Colonic mucosa (tissue), 4 donors: Measurements from ENCODE around the gene EFNA3. TPM values are rescaled to one million over a fixed set of nuclear protein-coding genes. Genes with fewer than 3 reads are reported as not detected.

Experiments used
- DNase-seq: peaks from one replicate; pipeline ENCODE4 v3.0.0-alpha.2; 2020
- H3K27ac ChIP-seq: fragments of 200-600 bp; one replicate; pipeline ENCODE4 v1.8.0; 2021
- H3K27me3 ChIP-seq: fragments of 200-600 bp; one replicate; pipeline ENCODE4 v1.8.0; 2021
- H3K36me3 ChIP-seq: fragments of 200-600 bp; one replicate; pipeline ENCODE4 v1.8.0; 2021
- H3K4me1 ChIP-seq: fragments of 200-600 bp; one replicate; pipeline ENCODE4 v1.8.0; 2021; ENCODE audit warnings: mild to moderate bottlenecking
- H3K4me3 ChIP-seq: fragments of 200-600 bp; one replicate; pipeline ENCODE4 v1.8.0; 2021
- H3K9ac ChIP-seq, 2 donors: one replicate each; pipeline ENCODE4 v1.7.0; 2013; ENCODE audit warnings: control low read depth in 2 of 2, low read depth in 2 of 2, low read length in 2 of 2
- H3K9me3 ChIP-seq: fragments of 200-600 bp; one replicate; pipeline ENCODE4 v1.8.0; 2021
- intact Hi-C: fragments of 100-400 bp; cut with DNase I; formaldehyde crosslinking; loops from one replicate; pipeline ENCODE4 v1.14.1; 2022
- total RNA-seq, 2 donors: library from RNA; stranded (reverse); fragmentation: NEBNext Ultra II Directional in 1 of 2; extraction: Animal tissue kit (Norgen Biotek cat#: 25700) in 1 of 2; gene quantifications; one replicate each; pipeline ENCODE4 v1.2.1, GENCODE V29; 2021
- TF ChIP-seq, protein P1 (sequence below): fragments of 200-600 bp; IDR thresholded peaks from one replicate; pipeline ENCODE4 v1.8.0; 2022; ENCODE audit warnings: antibody characterized with exemption, mild to moderate bottlenecking
- donor health status: healthy.
- donor health status: DM: no; HTN: no; CAD: no.
- donor health status: DM: no; HTN: no; CAD: no.

Gene EFNA3
- total RNA-seq, 2 donors from 2014 or later = 12.7 to 21.4 TPM

DNA sequence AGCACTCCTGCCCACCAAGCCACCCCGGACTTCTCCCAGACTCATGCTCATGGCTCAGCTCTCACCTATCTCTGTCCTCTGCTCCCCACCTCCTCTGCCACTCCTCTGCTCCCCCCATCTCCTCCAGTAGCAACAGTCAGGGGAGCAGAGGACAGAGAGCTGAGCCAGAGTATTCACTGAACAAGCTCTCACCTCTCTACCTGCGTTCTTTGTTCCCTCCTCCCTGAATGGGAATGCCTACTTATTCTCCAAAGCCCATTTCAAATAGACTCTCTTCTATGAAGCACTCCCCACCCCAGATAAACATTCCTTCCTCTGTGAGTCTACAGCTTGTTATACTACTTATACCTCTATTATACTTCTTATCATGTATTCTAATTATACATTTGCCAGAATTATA is 42.6 kb downstream of the EFNA3 start:
- intact Hi-C loops = no loop called here
- TF ChIP-seq, protein P1, sequence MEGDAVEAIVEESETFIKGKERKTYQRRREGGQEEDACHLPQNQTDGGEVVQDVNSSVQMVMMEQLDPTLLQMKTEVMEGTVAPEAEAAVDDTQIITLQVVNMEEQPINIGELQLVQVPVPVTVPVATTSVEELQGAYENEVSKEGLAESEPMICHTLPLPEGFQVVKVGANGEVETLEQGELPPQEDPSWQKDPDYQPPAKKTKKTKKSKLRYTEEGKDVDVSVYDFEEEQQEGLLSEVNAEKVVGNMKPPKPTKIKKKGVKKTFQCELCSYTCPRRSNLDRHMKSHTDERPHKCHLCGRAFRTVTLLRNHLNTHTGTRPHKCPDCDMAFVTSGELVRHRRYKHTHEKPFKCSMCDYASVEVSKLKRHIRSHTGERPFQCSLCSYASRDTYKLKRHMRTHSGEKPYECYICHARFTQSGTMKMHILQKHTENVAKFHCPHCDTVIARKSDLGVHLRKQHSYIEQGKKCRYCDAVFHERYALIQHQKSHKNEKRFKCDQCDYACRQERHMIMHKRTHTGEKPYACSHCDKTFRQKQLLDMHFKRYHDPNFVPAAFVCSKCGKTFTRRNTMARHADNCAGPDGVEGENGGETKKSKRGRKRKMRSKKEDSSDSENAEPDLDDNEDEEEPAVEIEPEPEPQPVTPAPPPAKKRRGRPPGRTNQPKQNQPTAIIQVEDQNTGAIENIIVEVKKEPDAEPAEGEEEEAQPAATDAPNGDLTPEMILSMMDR = no peak
- Histone ChIP-seq H3K27ac (no peak overlapping the region), H3K9ac (peak overlapping the region in 1 of 2 donors; percentile 28), H3K4me3 (no peak overlapping the region), H3K9me3 (no peaks in the 10 kb centered on the region), H3K4me1 (peaks cover 11% of the 10 kb centered on the region), H3K27me3 (no peaks in the 10 kb centered on the region), H3K36me3 (no peaks in the 10 kb centered on the region)
- no peak for DNase-seq

DNA sequence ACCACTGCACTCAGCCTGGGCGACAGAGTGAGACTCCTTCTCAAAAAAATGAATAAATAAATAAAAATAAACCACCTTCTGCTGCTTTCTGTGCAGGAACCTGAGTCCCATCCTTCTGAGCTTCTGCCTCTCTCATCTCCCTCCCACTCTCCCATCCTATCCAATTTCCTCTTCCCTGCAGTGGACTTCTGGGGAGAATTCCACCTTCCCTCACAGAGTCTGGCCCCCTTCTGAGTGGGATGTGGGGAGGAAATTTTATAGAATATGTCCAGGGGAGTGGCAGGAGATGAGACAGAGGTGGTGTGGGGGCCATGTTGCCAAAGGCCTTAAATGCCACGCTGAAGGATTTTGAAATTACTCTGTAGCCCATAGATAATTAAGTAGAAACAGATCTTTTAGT is 43.7 kb downstream of the EFNA3 start:
- intact Hi-C loops = no loop called here
- Histone ChIP-seq H3K27me3 (peaks cover under 1% of the 10 kb centered on the region), H3K9me3 (no peaks in the 10 kb centered on the region), H3K4me3 (no peak overlapping the region), H3K27ac (no peak overlapping the region), H3K36me3 (no peaks in the 10 kb centered on the region), H3K4me1 (peaks cover 11% of the 10 kb centered on the region), H3K9ac (peak overlapping the region in 1 of 2 donors; percentile 4)
- TF ChIP-seq, protein P1 = no peak
- DNase-seq = no peak

DNA sequence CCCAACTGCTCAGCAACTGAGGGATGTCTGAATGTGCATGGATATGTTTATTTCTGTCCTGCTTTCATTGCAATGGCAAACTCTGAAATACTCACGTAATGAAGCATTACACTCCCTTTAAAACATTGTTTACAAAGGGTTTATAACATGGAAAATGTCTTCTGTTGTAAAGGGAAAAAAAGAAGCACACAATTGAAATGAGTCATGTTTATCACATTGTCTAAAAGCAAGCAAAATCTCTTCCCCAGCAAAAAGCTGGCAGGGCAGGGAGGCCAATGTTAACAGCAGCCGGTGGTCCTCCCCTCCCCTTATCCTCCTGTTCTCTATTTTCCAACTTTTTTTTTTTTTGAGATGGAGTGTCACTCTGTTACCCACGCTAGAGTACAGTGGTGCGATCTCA is 45.2 kb downstream of the EFNA3 start:
- Histone ChIP-seq H3K4me3 (no peak overlapping the region), H3K4me1 (peaks cover 14% of the 10 kb centered on the region), H3K9ac (peak overlapping the region in 1 of 2 donors; percentile 100), H3K27ac (peak overlapping the region; percentile 92), H3K27me3 (peaks cover 4% of the 10 kb centered on the region), H3K9me3 (no peaks in the 10 kb centered on the region), H3K36me3 (no peaks in the 10 kb centered on the region)
- TF ChIP-seq, protein P1 = no peak
- intact Hi-C loops = no loop called here
- no peak for DNase-seq

DNA sequence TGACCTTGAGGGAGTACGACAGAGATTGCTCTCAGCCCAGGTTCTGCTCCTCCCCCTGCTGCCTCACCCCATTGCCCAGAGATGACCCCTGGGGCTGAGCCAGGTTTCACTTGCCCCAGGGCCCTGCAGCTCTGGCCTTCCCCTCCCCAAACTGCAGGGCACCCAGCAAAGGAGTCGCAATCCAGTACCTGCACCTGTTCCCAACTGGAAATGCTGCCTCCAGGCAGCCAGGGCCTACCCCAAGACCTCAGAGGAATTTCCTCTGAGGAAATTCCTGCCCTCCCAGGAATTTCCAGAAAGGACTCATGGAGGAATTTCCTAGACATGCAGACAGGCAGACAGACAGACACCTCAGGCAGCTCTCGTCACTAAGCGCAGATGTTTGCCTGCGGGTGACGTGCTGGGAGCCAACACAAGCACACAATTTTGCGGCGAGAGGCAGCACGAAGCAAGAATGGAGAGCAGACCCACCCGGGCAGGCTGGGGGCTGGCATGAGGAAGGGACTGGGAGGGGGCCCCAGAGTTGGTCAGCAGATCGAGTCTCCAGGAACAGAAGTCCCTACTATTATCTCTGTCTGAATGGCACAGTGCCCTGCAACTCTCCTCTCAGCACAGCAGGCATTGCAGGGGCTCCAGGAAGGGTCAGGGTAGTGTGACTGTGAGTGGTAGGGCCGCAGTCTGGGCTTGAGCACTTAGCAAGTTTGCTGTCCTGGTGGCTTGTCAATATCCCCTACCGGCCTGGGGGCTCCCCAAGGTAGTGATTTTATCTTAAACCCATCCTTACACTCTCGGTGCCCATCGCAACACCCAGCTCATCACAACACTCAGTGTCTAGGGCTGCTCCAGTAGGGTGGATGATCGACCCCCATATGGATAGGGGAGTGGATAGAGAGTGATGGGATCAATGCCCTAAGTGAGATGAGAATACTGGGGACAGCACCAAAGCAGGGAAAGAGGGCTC is 46.1 kb downstream of the EFNA3 start:
- peak overlapping the region; percentile 92 for H3K27ac ChIP-seq
- peaks cover 14% of the 10 kb centered on the region for H3K4me1 ChIP-seq
- H3K4me3 ChIP-seq = no peak overlapping the region
- H3K27me3 ChIP-seq = peaks cover 4% of the 10 kb centered on the region
- DNase-seq = peak; percentile 67
- no peaks in the 10 kb centered on the region for H3K9me3 ChIP-seq
- intact Hi-C loops = no loop called here
- peak overlapping the region; percentile 1 to 100 for H3K9ac ChIP-seq
- TF ChIP-seq, protein P1 = no peak
- H3K36me3 ChIP-seq = no peaks in the 10 kb centered on the region

DNA sequence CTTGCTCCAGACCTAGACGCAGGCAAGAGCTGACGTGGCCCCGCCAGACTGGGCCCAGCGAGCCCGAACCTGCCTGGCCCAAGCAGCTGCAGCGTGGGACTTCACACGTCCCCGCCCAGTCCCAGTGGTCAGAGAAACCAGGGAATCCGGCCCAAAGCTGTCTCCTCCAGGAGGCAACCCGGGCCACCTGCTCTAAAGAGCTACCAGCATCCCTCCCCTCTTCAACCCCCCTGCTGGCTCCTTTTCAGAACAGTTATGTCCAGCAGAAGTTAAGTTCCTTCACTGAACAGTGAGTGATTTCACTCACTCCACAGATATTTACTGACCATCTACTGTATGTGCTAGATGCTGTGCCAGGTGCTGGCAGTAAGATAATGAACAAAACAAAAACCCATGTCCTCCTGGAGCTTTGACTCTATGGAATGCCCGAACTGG is 46.9 kb downstream of the EFNA3 start:
- Histone ChIP-seq H3K36me3 (no peaks in the 10 kb centered on the region), H3K27me3 (peaks cover 4% of the 10 kb centered on the region), H3K27ac (peak overlapping the region; percentile 92), H3K4me1 (peaks cover 14% of the 10 kb centered on the region), H3K9ac (peak overlapping the region in 1 of 2 donors; percentile 100), H3K4me3 (no peak overlapping the region), H3K9me3 (no peaks in the 10 kb centered on the region)
- DNase-seq = no peak
- intact Hi-C loops = no loop called here
- TF ChIP-seq, protein P1 = no peak
